ENCODE measurements around the gene EPHA1.
"Not testable (repeated sequence)": the region's sequence is repeated elsewhere in the genome, so short reads cannot be mapped to it uniquely, and the experiment has no call there.

DNA sequence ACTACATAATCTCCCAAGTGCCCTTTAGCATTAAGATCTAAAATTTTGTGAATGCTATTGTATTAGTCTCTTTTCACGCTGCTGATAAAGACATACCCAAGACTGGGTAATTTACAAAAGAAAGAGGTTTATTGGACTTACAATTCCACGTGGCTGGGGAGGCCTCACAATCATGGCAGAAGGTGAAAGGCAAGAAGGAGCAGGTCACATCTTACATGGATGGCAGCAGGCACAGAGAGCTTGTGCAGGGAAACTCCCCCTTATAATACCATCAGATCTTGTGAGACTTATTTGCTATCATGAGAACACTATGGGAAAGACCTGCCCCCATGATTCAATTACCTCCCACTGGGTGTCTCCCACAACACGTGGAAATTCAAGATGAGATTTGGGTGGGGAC lies 12.0 kb upstream of the EPHA1 start:
- not testable (repeated sequence) for TF ChIP-seq POLR2AphosphoS5 (IDR thresholded peaks at IDR 0.05; ENCODE audit: borderline replicate concordance, low read depth, low read length); EZH2 (IDR thresholded peaks at IDR 0.05); FOXP2 (optimal IDR thresholded peaks at IDR 0.05; ENCODE audit: control extremely low read depth, extremely low read length, insufficient read depth)
